Measurements from ENCODE around the gene FBXO48. TPM values are rescaled to one million over a fixed set of nuclear protein-coding genes. Genes with fewer than 3 reads are reported as not detected.

Gene FBXO48
- polyA plus RNA-seq, 1 of the 3 experiments (the other 2 are of a cell fraction) = 0.30 TPM

DNA sequence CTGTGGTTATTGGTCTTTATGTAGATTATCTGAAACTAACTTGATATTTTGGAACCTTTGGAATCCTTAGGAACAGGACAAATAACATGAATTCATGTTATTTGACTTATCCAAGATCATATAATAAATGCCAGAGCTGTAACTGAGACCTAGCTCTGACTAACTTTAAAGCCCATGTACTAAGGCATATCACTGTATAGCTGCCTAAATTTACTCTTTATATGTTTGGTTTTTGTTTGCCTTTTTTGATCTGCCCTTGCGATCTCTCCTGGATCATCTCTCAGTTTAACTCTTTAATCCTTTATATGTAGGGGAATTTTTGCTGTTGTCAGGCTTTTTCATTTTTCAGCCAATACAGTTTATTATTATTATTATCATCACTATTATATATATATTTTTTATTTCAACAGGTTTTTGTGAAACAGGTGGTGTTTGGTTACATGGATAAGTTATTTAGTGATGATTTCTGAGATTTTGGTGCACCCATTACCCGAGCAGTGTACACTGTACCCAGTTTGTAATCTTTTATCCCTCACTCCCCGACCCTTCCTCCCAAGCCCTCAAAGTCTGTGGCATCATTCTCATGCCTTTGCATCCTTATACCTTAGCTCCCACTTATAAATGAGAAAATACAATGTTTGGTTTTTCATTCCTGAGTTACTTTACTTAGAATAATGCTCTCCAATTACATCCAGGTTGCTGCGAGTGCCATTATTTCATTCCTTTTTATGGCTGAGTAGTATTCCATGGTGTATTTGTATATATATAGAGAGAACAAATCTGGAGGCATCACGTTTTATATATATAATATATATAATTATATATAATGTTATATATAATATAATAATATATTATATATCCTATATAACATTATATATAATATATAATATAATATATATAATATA is 49.2 kb upstream of the FBXO48 start:
- H3K4me3 ChIP-seq (ENCODE audit: low read depth in 2 of 2, low read length in 1 of 2) = no peak overlapping the region
- H3K27me3 ChIP-seq (ENCODE audit: insufficient read depth) = no peaks in the 10 kb centered on the region
- H3K79me2 ChIP-seq (ENCODE audit: insufficient read depth) = no peaks in the 10 kb centered on the region
- no peaks in the 10 kb centered on the region for H3K9me2 ChIP-seq
- H3K9me3 ChIP-seq = no peaks in the 10 kb centered on the region
- no peak overlapping the region for H3K9ac ChIP-seq
- no peaks in the 10 kb centered on the region; a peak in 1 of 4 replicates for H3K4me1 ChIP-seq (ENCODE audit: control insufficient read depth in 1 of 2, insufficient read depth in 2 of 2, low read depth in 1 of 2, low read length in 1 of 2)
- no peak for TF ChIP-seq REST (IDR thresholded peaks at IDR 0.05; ENCODE audit: low read depth, low read length)
- TF ChIP-seq NFIC (IDR thresholded peaks at IDR 0.05; ENCODE audit: borderline replicate concordance) = no peak
- no peak for TF ChIP-seq ELF1 (IDR thresholded peaks at IDR 0.05)
- TF ChIP-seq, protein P1, sequence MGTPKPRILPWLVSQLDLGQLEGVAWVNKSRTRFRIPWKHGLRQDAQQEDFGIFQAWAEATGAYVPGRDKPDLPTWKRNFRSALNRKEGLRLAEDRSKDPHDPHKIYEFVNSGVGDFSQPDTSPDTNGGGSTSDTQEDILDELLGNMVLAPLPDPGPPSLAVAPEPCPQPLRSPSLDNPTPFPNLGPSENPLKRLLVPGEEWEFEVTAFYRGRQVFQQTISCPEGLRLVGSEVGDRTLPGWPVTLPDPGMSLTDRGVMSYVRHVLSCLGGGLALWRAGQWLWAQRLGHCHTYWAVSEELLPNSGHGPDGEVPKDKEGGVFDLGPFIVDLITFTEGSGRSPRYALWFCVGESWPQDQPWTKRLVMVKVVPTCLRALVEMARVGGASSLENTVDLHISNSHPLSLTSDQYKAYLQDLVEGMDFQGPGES (IDR thresholded peaks at IDR 0.05; ENCODE audit: low read depth, low read length) = no peak
- no peak for TF ChIP-seq FOXM1 (IDR thresholded peaks at IDR 0.05; ENCODE audit: low read depth)
- TF ChIP-seq GATA2 (CRISPR knock-in tag; IDR thresholded peaks at IDR 0.05) = no peak
- no peak for TF ChIP-seq NRF1 (IDR thresholded peaks at IDR 0.05; ENCODE audit: low read depth, low read length)
- no peak for TF ChIP-seq SMC3 (IDR thresholded peaks at IDR 0.05; ENCODE audit: low read depth, low read length)
- TF ChIP-seq RAD21 (IDR thresholded peaks at IDR 0.05; ENCODE audit: low read length) = no peak
- no peak for TF ChIP-seq FOSL2 (IDR thresholded peaks at IDR 0.05; ENCODE audit: borderline replicate concordance, low read depth)
- TF ChIP-seq MEF2A (IDR thresholded peaks at IDR 0.05; ENCODE audit: borderline replicate concordance, low read depth) = no peak
- no peak for TF ChIP-seq YY1 (IDR thresholded peaks at IDR 0.05; ENCODE audit: low read depth)
- no peak for TF ChIP-seq TCF12 (IDR thresholded peaks at IDR 0.05)
- CTCF ChIA-PET = no interaction called here
- H2AFZ ChIP-seq (ENCODE audit: low read depth) = no peak overlapping the region
- H3K27ac ChIP-seq (ENCODE audit: low read depth in 2 of 2, low read length in 1 of 2) = no peak overlapping the region
- no peak overlapping the region for H3K4me2 ChIP-seq
- POLR2A ChIA-PET = no interaction called here
- no peaks in the 10 kb centered on the region for H4K20me1 ChIP-seq (ENCODE audit: insufficient read depth)
- 87% methylated on average over 5 of the region's 5 CpGs for WGBS (ENCODE audit: low lambda C conversion rate)
- no peak for DNase-seq
- H3F3A ChIP-seq (replicated peaks; ENCODE audit: insufficient read depth) = peaks cover 10% of the 10 kb centered on the region
- H3K36me3 ChIP-seq (replicated peaks in 1 of 2; ENCODE audit: control insufficient read depth in 1 of 2, insufficient read depth in 2 of 2, low read length in 1 of 2) = no peaks in the 10 kb centered on the region

Measured in SK-N-SH (cell line).